Measurements from ENCODE around the gene CDC42EP1. TPM values are rescaled to one million over a fixed set of nuclear protein-coding genes. Genes with fewer than 3 reads are reported as not detected.

Gene CDC42EP1
- polyA plus RNA-seq, 1 of the 3 experiments (the other 2 are of a cell fraction): 24.9 TPM

- Histone ChIP-seq H3K36me3 (replicated peaks in 1 of 2; ENCODE audit: control insufficient read depth in 1 of 2, insufficient read depth in 2 of 2, low read length in 1 of 2) (peaks cover 4 to 8% of the 10 kb centered on the region in 2 experiments), H3K9ac (no peak overlapping the region), H3K4me1 (ENCODE audit: control insufficient read depth in 1 of 2, insufficient read depth in 2 of 2, low read depth in 1 of 2, low read length in 1 of 2) (peaks cover 0 to 19% of the 10 kb centered on the region in 2 experiments; a peak in 1 of 4 replicates), H3K27ac (ENCODE audit: low read depth in 2 of 2, low read length in 1 of 2) (no peak overlapping the region), H3K79me2 (ENCODE audit: insufficient read depth) (peaks cover 13% of the 10 kb centered on the region), H2AFZ (ENCODE audit: low read depth) (no peak overlapping the region), H3K4me2 (no peak overlapping the region), H3K9me3 (no peaks in the 10 kb centered on the region), H3F3A (replicated peaks; ENCODE audit: insufficient read depth) (peaks cover 9% of the 10 kb centered on the region), H3K4me3 (ENCODE audit: low read depth in 2 of 2, low read length in 1 of 2) (no peak overlapping the region), H3K27me3 (ENCODE audit: insufficient read depth) (no peaks in the 10 kb centered on the region), H4K20me1 (ENCODE audit: insufficient read depth) (no peaks in the 10 kb centered on the region), H3K9me2 (no peaks in the 10 kb centered on the region)
- CTCF ChIA-PET: interaction anchor here (0.9 to 1.3 kb wide), 3 partner anchors 18 to 51 kb away, joined by 3 to 5 read pairs (median 3); no protein-coding TSS in a partner anchor
- POLR2A ChIA-PET: no interaction called here
- TF ChIP-seq RFX5 (IDR thresholded peaks at IDR 0.05; ENCODE audit: low read length): no peak
- no peak for TF ChIP-seq TAF1 (IDR thresholded peaks at IDR 0.05; ENCODE audit: borderline replicate concordance, low read depth, low read length)
- TF ChIP-seq ZBTB33 (IDR thresholded peaks at IDR 0.05; ENCODE audit: borderline replicate concordance, low read depth): no peak
- TF ChIP-seq FOXJ3 (CRISPR knock-in tag; IDR thresholded peaks at IDR 0.05): no peak
- no peak for TF ChIP-seq GABPA (IDR thresholded peaks at IDR 0.05; ENCODE audit: low read depth)
- no peak for TF ChIP-seq FOSL2 (IDR thresholded peaks at IDR 0.05; ENCODE audit: borderline replicate concordance, low read depth)
- TF ChIP-seq JUND (IDR thresholded peaks at IDR 0.05): no peak
- no peak for TF ChIP-seq SMC3 (IDR thresholded peaks at IDR 0.05; ENCODE audit: low read depth, low read length)
- no peak for DNase-seq
- 95% methylated on average over 22 of the region's 23 CpGs for WGBS (ENCODE audit: low lambda C conversion rate)
Measured at GRCh38 chr22:37515901-37516300, 44.4 kb upstream of the CDC42EP1 start.

GRCh38 chr22:37516456-37516855 lies 43.8 kb upstream of the CDC42EP1 start:
- H3F3A ChIP-seq (replicated peaks; ENCODE audit: insufficient read depth): peaks cover 9% of the 10 kb centered on the region
- DNase-seq: no peak
- H3K4me1 ChIP-seq (ENCODE audit: control insufficient read depth in 1 of 2, insufficient read depth in 2 of 2, low read depth in 1 of 2, low read length in 1 of 2): peaks cover 0 to 19% of the 10 kb centered on the region in 2 experiments; a peak in 1 of 4 replicates
- no peak overlapping the region for H2AFZ ChIP-seq (ENCODE audit: low read depth)
- H4K20me1 ChIP-seq (ENCODE audit: insufficient read depth): no peaks in the 10 kb centered on the region
- ChIA-PET POLR2A (no interaction called here), CTCF (interaction anchor here (1.3 kb wide), 1 partner anchor 51 kb away, joined by 5 read pairs; no protein-coding TSS in a partner anchor)
- H3K4me2 ChIP-seq: no peak overlapping the region
- peaks cover 4 to 8% of the 10 kb centered on the region in 2 experiments for H3K36me3 ChIP-seq (replicated peaks in 1 of 2; ENCODE audit: control insufficient read depth in 1 of 2, insufficient read depth in 2 of 2, low read length in 1 of 2)
- H3K9ac ChIP-seq: no peak overlapping the region
- H3K4me3 ChIP-seq (ENCODE audit: low read depth in 2 of 2, low read length in 1 of 2): no peak overlapping the region
- no peaks in the 10 kb centered on the region for H3K9me2 ChIP-seq
- no peaks in the 10 kb centered on the region for H3K27me3 ChIP-seq (ENCODE audit: insufficient read depth)
- 96% methylated on average over 1 of the region's 1 CpG for WGBS (ENCODE audit: low lambda C conversion rate)
- H3K79me2 ChIP-seq (ENCODE audit: insufficient read depth): peaks cover 13% of the 10 kb centered on the region
- H3K9me3 ChIP-seq: no peaks in the 10 kb centered on the region
- TF ChIP-seq IRF3 (IDR thresholded peaks at IDR 0.05; ENCODE audit: low read depth, low read length): no peak
- TF ChIP-seq, protein P1, sequence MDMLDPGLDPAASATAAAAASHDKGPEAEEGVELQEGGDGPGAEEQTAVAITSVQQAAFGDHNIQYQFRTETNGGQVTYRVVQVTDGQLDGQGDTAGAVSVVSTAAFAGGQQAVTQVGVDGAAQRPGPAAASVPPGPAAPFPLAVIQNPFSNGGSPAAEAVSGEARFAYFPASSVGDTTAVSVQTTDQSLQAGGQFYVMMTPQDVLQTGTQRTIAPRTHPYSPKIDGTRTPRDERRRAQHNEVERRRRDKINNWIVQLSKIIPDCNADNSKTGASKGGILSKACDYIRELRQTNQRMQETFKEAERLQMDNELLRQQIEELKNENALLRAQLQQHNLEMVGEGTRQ (IDR thresholded peaks at IDR 0.05; ENCODE audit: borderline replicate concordance, low read depth, low read length): no peak
- no peak for TF ChIP-seq USF1 (IDR thresholded peaks at IDR 0.05; ENCODE audit: borderline replicate concordance, low read depth)
- no peak for TF ChIP-seq FOXM1 (IDR thresholded peaks at IDR 0.05; ENCODE audit: low read depth)
- TF ChIP-seq ZBTB33 (IDR thresholded peaks at IDR 0.05; ENCODE audit: borderline replicate concordance, low read depth): no peak
- H3K27ac ChIP-seq (ENCODE audit: low read depth in 2 of 2, low read length in 1 of 2): no peak overlapping the region

All from SK-N-SH (cell line).